ENCODE data around the gene KDM6B.

The KDM6B gene

DNA sequence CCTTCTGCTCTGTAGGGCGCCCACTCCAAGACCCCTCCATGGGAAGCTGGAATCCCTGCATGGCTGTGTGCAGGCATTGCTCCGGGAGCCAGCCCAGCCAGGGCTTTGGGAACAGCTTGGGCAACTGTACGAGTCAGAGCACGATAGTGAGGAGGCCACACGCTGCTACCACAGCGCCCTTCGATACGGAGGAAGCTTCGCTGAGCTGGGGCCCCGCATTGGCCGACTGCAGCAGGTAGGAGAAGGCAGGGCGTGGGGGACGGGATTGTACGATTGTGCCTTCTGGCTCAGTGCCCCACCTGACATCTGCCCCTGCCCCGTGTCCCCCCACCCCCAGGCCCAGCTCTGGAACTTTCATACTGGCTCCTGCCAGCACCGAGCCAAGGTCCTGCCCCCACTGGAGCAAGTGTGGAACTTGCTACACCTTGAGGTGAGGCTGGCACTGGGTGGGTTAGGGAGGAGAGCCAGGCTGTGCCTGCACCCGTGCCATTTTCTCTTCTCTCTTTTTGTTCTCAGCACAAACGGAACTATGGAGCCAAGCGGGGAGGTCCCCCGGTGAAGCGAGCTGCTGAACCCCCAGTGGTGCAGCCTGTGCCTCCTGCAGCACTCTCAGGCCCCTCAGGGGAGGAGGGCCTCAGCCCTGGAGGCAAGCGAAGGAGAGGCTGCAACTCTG is 12.2 kb downstream of the KDM6B start:
- no peak for TF ChIP-seq RAD21 (IDR thresholded peaks at IDR 0.05; ENCODE audit: low read depth)
- no peak for TF ChIP-seq CREB1 (IDR thresholded peaks at IDR 0.05; ENCODE audit: low read depth)
- TF ChIP-seq TCF12 (IDR thresholded peaks at IDR 0.05; ENCODE audit: low read depth), result no peak
- TF ChIP-seq, protein P1, sequence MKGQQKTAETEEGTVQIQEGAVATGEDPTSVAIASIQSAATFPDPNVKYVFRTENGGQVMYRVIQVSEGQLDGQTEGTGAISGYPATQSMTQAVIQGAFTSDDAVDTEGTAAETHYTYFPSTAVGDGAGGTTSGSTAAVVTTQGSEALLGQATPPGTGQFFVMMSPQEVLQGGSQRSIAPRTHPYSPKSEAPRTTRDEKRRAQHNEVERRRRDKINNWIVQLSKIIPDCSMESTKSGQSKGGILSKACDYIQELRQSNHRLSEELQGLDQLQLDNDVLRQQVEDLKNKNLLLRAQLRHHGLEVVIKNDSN (IDR thresholded peaks at IDR 0.05), result no peak
- TF ChIP-seq YY1 (IDR thresholded peaks at IDR 0.05; ENCODE audit: low read depth), result no peak
- no peak for TF ChIP-seq NFIC (IDR thresholded peaks at IDR 0.05)
- TF ChIP-seq TAF1 (IDR thresholded peaks at IDR 0.05; ENCODE audit: low read depth), result no peak
- no peak for TF ChIP-seq FOXM1 (IDR thresholded peaks at IDR 0.05; ENCODE audit: borderline replicate concordance, low read depth)
- TF ChIP-seq ZBTB7A (IDR thresholded peaks at IDR 0.05; ENCODE audit: low read depth), result no peak
- TF ChIP-seq, protein P2, sequence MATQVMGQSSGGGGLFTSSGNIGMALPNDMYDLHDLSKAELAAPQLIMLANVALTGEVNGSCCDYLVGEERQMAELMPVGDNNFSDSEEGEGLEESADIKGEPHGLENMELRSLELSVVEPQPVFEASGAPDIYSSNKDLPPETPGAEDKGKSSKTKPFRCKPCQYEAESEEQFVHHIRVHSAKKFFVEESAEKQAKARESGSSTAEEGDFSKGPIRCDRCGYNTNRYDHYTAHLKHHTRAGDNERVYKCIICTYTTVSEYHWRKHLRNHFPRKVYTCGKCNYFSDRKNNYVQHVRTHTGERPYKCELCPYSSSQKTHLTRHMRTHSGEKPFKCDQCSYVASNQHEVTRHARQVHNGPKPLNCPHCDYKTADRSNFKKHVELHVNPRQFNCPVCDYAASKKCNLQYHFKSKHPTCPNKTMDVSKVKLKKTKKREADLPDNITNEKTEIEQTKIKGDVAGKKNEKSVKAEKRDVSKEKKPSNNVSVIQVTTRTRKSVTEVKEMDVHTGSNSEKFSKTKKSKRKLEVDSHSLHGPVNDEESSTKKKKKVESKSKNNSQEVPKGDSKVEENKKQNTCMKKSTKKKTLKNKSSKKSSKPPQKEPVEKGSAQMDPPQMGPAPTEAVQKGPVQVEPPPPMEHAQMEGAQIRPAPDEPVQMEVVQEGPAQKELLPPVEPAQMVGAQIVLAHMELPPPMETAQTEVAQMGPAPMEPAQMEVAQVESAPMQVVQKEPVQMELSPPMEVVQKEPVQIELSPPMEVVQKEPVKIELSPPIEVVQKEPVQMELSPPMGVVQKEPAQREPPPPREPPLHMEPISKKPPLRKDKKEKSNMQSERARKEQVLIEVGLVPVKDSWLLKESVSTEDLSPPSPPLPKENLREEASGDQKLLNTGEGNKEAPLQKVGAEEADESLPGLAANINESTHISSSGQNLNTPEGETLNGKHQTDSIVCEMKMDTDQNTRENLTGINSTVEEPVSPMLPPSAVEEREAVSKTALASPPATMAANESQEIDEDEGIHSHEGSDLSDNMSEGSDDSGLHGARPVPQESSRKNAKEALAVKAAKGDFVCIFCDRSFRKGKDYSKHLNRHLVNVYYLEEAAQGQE (IDR thresholded peaks at IDR 0.05; ENCODE audit: low read depth), result no peak
- TF ChIP-seq EGR1 (IDR thresholded peaks at IDR 0.05), result no peak
- no peak for TF ChIP-seq CEBPB (IDR thresholded peaks at IDR 0.05)
- TF ChIP-seq, protein P3, sequence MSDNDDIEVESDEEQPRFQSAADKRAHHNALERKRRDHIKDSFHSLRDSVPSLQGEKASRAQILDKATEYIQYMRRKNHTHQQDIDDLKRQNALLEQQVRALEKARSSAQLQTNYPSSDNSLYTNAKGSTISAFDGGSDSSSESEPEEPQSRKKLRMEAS (IDR thresholded peaks at IDR 0.05), result no peak
- no peak for TF ChIP-seq TEAD4 (IDR thresholded peaks at IDR 0.05)

DNA sequence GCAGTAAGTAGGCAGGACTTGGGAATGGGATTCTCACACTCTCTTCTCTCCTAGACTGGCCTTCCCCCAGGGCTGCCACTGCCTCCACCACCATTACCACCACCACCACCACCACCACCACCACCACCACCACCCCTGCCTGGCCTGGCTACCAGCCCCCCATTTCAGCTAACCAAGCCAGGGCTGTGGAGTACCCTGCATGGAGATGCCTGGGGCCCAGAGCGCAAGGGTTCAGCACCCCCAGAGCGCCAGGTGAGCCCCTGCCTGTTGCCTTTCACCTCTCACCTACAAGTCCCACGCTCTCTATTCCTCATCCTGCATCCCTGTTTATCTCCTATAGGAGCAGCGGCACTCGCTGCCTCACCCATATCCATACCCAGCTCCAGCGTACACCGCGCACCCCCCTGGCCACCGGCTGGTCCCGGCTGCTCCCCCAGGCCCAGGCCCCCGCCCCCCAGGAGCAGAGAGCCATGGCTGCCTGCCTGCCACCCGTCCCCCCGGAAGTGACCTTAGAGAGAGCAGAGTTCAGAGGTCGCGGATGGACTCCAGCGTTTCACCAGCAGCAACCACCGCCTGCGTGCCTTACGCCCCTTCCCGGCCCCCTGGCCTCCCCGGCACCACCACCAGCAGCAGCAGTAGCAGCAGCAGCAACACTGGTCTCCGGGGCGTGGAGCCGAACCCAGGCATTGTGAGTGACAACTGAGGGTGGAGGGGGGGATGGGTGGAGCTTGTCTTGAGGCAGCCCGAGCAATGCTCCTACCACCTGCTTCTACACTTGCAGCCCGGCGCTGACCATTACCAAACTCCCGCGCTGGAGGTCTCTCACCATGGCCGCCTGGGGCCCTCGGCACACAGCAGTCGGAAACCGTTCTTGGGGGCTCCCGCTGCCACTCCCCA is 13.0 kb downstream of the KDM6B start:
- TF ChIP-seq TEAD4 (IDR thresholded peaks at IDR 0.05) (no peak), TAF1 (IDR thresholded peaks at IDR 0.05; ENCODE audit: low read depth) (no peak), TCF12 (IDR thresholded peaks at IDR 0.05; ENCODE audit: low read depth) (no peak), YY1 (IDR thresholded peaks at IDR 0.05; ENCODE audit: low read depth) (no peak), CEBPB (IDR thresholded peaks at IDR 0.05) (no peak), RAD21 (IDR thresholded peaks at IDR 0.05; ENCODE audit: low read depth) (no peak), NFIC (IDR thresholded peaks at IDR 0.05) (no peak)
- TF ChIP-seq, protein P2 (IDR thresholded peaks at IDR 0.05; ENCODE audit: low read depth), result no peak
- TF ChIP-seq, protein P1 (IDR thresholded peaks at IDR 0.05), result no peak

DNA sequence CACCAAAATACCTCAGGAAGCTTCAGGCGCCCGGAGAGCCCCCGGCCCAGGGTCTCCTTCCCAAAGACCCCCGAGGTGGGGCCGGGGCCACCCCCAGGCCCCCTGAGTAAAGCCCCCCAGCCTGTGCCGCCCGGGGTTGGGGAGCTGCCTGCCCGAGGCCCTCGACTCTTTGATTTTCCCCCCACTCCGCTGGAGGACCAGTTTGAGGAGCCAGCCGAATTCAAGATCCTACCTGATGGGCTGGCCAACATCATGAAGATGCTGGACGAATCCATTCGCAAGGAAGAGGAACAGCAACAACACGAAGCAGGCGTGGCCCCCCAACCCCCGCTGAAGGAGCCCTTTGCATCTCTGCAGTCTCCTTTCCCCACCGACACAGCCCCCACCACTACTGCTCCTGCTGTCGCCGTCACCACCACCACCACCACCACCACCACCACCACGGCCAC is 14.1 kb downstream of the KDM6B start:
- TF ChIP-seq TEAD4 (IDR thresholded peaks at IDR 0.05) (no peak), TCF12 (IDR thresholded peaks at IDR 0.05; ENCODE audit: low read depth) (no peak), FOXM1 (IDR thresholded peaks at IDR 0.05; ENCODE audit: borderline replicate concordance, low read depth) (no peak), EGR1 (IDR thresholded peaks at IDR 0.05) (no peak), EP300 (IDR thresholded peaks at IDR 0.05; ENCODE audit: borderline replicate concordance) (no peak), TAF1 (IDR thresholded peaks at IDR 0.05; ENCODE audit: low read depth) (no peak), CEBPB (IDR thresholded peaks at IDR 0.05) (no peak), CREB1 (IDR thresholded peaks at IDR 0.05; ENCODE audit: low read depth) (no peak), ZBTB7A (IDR thresholded peaks at IDR 0.05; ENCODE audit: low read depth) (no peak), YY1 (IDR thresholded peaks at IDR 0.05; ENCODE audit: low read depth) (no peak), NFIC (IDR thresholded peaks at IDR 0.05) (no peak), RAD21 (IDR thresholded peaks at IDR 0.05; ENCODE audit: low read depth) (no peak)
- TF ChIP-seq, protein P3 (IDR thresholded peaks at IDR 0.05), result no peak
- TF ChIP-seq, protein P1 (IDR thresholded peaks at IDR 0.05), result no peak
- TF ChIP-seq, protein P2 (IDR thresholded peaks at IDR 0.05; ENCODE audit: low read depth), result no peak

All from Ishikawa (cell line).